HepG2 (cell line): ENCODE results near the gene ZNF83. TPM values are rescaled to one million over a fixed set of nuclear protein-coding genes. Genes with fewer than 3 reads are reported as not detected.

Experiments used
- ARID4A ChIP-seq: sonication (generic); formaldehyde crosslinking; IDR thresholded peaks from 2 replicates; pipeline ENCODE4 v1.5.0; 2020; ENCODE audit warnings: mild to moderate bottlenecking, missing genetic modification reagents, borderline replicate concordance
- CBFB ChIP-seq: sonication (generic); formaldehyde crosslinking; IDR thresholded peaks from 2 replicates; pipeline ENCODE4 v1.4.0; 2020; ENCODE audit warnings: missing genetic modification reagents
- IRF1 ChIP-seq: sonication (generic); formaldehyde crosslinking; IDR thresholded peaks from 2 replicates; pipeline ENCODE4 v1.4.0; 2020; ENCODE audit warnings: low read depth, mild to moderate bottlenecking, missing genetic modification reagents
- KLF11 ChIP-seq: IDR thresholded peaks from 2 replicates; pipeline ENCODE4 v1.6.1; 2016; ENCODE audit warnings: missing compliant biosample characterization
- MED13 ChIP-seq: sonication (generic); formaldehyde crosslinking; IDR thresholded peaks from 2 replicates; pipeline ENCODE4 v1.5.0; 2020; ENCODE audit warnings: missing genetic modification reagents
- PREB ChIP-seq: sonication (generic); formaldehyde crosslinking; IDR thresholded peaks from 2 replicates; pipeline ENCODE4 v1.4.0; 2020; ENCODE audit warnings: missing genetic modification reagents
- RARG ChIP-seq: sonication (generic); formaldehyde crosslinking; IDR thresholded peaks from 2 replicates; pipeline ENCODE4 v1.4.0; 2020; ENCODE audit warnings: low read depth, mild to moderate bottlenecking, missing genetic modification reagents
- REXO4 ChIP-seq: sonication (generic); formaldehyde crosslinking; IDR thresholded peaks from 2 replicates; pipeline ENCODE4 v1.8.0; 2022; ENCODE audit warnings: missing genetic modification reagents, mild to moderate bottlenecking, borderline replicate concordance
- SIN3A ChIP-seq: IDR thresholded peaks from 2 replicates; pipeline ENCODE4 v1.6.1; 2011; ENCODE audit warnings: low read depth, mild to moderate bottlenecking, control low read depth, low read length, borderline replicate concordance
- SP4 ChIP-seq: sonication (generic); formaldehyde crosslinking; IDR thresholded peaks from 2 replicates; pipeline ENCODE4 v1.8.1; 2023; ENCODE audit warnings: mild to moderate bottlenecking, missing genetic modification reagents
- SRF ChIP-seq: IDR thresholded peaks from 2 replicates; pipeline ENCODE4 v1.6.1; 2011; ENCODE audit warnings: mild to moderate bottlenecking, low read depth, low read length, moderate library complexity
- TBX2 ChIP-seq: sonication (generic); formaldehyde crosslinking; IDR thresholded peaks from 2 replicates; pipeline ENCODE4 v1.5.0; 2020; ENCODE audit warnings: missing genetic modification reagents, mild to moderate bottlenecking, borderline replicate concordance
- THAP7 ChIP-seq: sonication (generic); formaldehyde crosslinking; IDR thresholded peaks from 2 replicates; pipeline ENCODE4 v1.8.1; 2023; ENCODE audit warnings: mild to moderate bottlenecking, missing genetic modification reagents
- U2AF2 ChIP-seq: fragments of 200-400 bp; formaldehyde crosslinking; IDR thresholded peaks from 2 replicates; pipeline ENCODE4 v1.6.1; 2017; ENCODE audit warnings: low read depth, mild to moderate bottlenecking, low read length
- ZNF205 ChIP-seq: IDR thresholded peaks from 2 replicates; pipeline ENCODE4 v1.6.1; 2018; ENCODE audit warnings: missing biosample characterization, missing genetic modification reagents
- ZNF558 ChIP-seq: sonication (generic); formaldehyde crosslinking; IDR thresholded peaks from 2 replicates; pipeline ENCODE4 v1.9.0; 2022; ENCODE audit warnings: mild to moderate bottlenecking, missing genetic modification reagents, borderline replicate concordance
- ZNF563 ChIP-seq: sonication (generic); formaldehyde crosslinking; IDR thresholded peaks from 2 replicates; pipeline ENCODE4 v1.8.0; 2022; ENCODE audit warnings: mild to moderate bottlenecking, moderate library complexity, missing genetic modification reagents
- ZNF564 ChIP-seq: sonication (generic); formaldehyde crosslinking; IDR thresholded peaks from 2 replicates; pipeline ENCODE4 v1.8.1; 2023; ENCODE audit warnings: mild to moderate bottlenecking, missing genetic modification reagents
- ZNF788 ChIP-seq: sonication (generic); formaldehyde crosslinking; IDR thresholded peaks from 2 replicates; pipeline ENCODE4 v1.5.0; 2020; ENCODE audit warnings: mild to moderate bottlenecking, missing genetic modification reagents, borderline replicate concordance
- polyA plus RNA-seq, 8 experiments: library from polyadenylated mRNA; depleted of rRNA in 3 of 8; stranded (reverse) in 7 of 8; unstranded in 1 of 8; fragments of >200 nt; fragmentation: Illumina TruSeq in 4 of 8; extraction: Trizol in 4 of 8; gene quantifications; 2 replicates each; pipeline versions ENCODE4 v1.2.1 to v1.2.3, GENCODE V29; 2011 to 2016; ENCODE audit warnings: low read depth in 4 of 8, missing spikeins in 1 of 8, mixed read lengths in 1 of 8; ENCODE audit not compliant: insufficient read depth in 1 of 8
- total RNA-seq, 5 experiments: library from RNA; depleted of rRNA; stranded (reverse); fragments of >200 nt; fragmentation: Illumina TruSeq; extraction: Trizol; gene quantifications; 2 replicates each; pipeline ENCODE4 v1.2.3, GENCODE V29; 2016; ENCODE audit warnings: low read depth in 1 of 5

The ZNF83 gene
- total and polyA plus RNA-seq, 2 of the 13 experiments (the other 11 are each of a cell fraction or from before 2014, with no cell fraction given) = 20.4 to 44.5 TPM

GRCh38 chr19:52570000-52570861 is 67.9 kb downstream of the ZNF83 start, which contains the start of gene ZNF701 (continued):
- TF ChIP-seq SP4 (CRISPR knock-in tag) (peak; percentile 72; the same call in 1 of the 2 replicates), SRF (peak; percentile 59; the same call in 1 of the 2 replicates), RARG (CRISPR knock-in tag) (no peak), KLF11 (CRISPR knock-in tag) (no peak), REXO4 (CRISPR knock-in tag) (no peak), THAP7 (CRISPR knock-in tag) (no peak), ZNF563 (CRISPR knock-in tag) (no peak), MED13 (CRISPR knock-in tag) (no peak), CBFB (CRISPR knock-in tag) (no peak), ZNF205 (CRISPR knock-in tag) (no peak), IRF1 (CRISPR knock-in tag) (no peak), U2AF2 (no peak), SIN3A (peak; percentile 75; the same call in 1 of the 2 replicates), ZNF788 (CRISPR knock-in tag) (peak; percentile 41; the same call in 1 of the 2 replicates), PREB (CRISPR knock-in tag) (no peak), ARID4A (peak; percentile 72; the same call in 1 of the 2 replicates), TBX2 (CRISPR knock-in tag) (peak; percentile 28; the same call in 1 of the 2 replicates), ZNF558 (CRISPR knock-in tag) (no peak), ZNF564 (CRISPR knock-in tag) (no peak)
